Endodermal cell (in vitro differentiated cells): ENCODE results near the gene ZNF646. TPM values are rescaled to one million over a fixed set of nuclear protein-coding genes. Genes with fewer than 3 reads are reported as not detected.
A peak's percentile ranks its signal among the peaks of the same experiment; 100 is the strongest.

Experiments used
- DNase-seq: peaks from one replicate; pipeline ENCODE4 v3.0.0-alpha.2; 2017
- H3K27ac ChIP-seq: 2 replicates; pipeline ENCODE4 v1.5.1; 2013; ENCODE audit warnings: mild to moderate bottlenecking, low read depth, low read length, moderate library complexity
- H3K27me3 ChIP-seq: 2 replicates; pipeline ENCODE4 v1.6.1; 2013; ENCODE audit warnings: mild to moderate bottlenecking, low read length, moderate library complexity; ENCODE audit not compliant: insufficient read depth, control insufficient read depth, poor library complexity, severe bottlenecking
- H3K36me3 ChIP-seq: 2 replicates; pipeline ENCODE4 v1.7.0; 2013; ENCODE audit warnings: mild to moderate bottlenecking, low read length, moderate library complexity; ENCODE audit not compliant: control insufficient read depth, insufficient read depth
- H3K4me1 ChIP-seq: one replicate; pipeline ENCODE4 v1.7.0; 2013; ENCODE audit warnings: low read length; ENCODE audit not compliant: control insufficient read depth, insufficient read depth
- H3K4me3 ChIP-seq: 2 replicates; pipeline ENCODE4 v1.5.1; 2013; ENCODE audit warnings: mild to moderate bottlenecking, low read length, moderate library complexity
- H3K9ac ChIP-seq: 2 replicates; pipeline ENCODE4 v1.6.1; 2013; ENCODE audit warnings: mild to moderate bottlenecking, low read length, moderate library complexity; ENCODE audit not compliant: poor library complexity, severe bottlenecking; ENCODE audit errors: extremely low read depth
- H3K9me3 ChIP-seq: 2 replicates; pipeline ENCODE4 v1.6.1; 2013; ENCODE audit warnings: mild to moderate bottlenecking, low read length, moderate library complexity; ENCODE audit not compliant: control insufficient read depth
- H3K27ac Mint-ChIP-seq: 2 replicates; pipeline ENCODE4 v1.8.0; 2020; ENCODE audit warnings: mixed read lengths
- H3K27me3 Mint-ChIP-seq: 2 replicates; pipeline ENCODE4 v1.8.0; 2021; ENCODE audit warnings: mild to moderate bottlenecking, mixed read lengths; ENCODE audit not compliant: insufficient read depth
- H3K36me3 Mint-ChIP-seq: 2 replicates; pipeline ENCODE4 v1.8.0; 2020; ENCODE audit warnings: low read depth, mixed read lengths
- H3K4me1 Mint-ChIP-seq: 2 replicates; pipeline ENCODE4 v1.8.0; 2020; ENCODE audit warnings: mixed read lengths
- H3K4me3 Mint-ChIP-seq: 2 replicates; pipeline ENCODE4 v1.8.0; 2020; ENCODE audit warnings: mild to moderate bottlenecking, moderate library complexity, mixed read lengths
- H3K9me3 Mint-ChIP-seq: 2 replicates; pipeline ENCODE4 v1.8.0; 2020; ENCODE audit warnings: mild to moderate bottlenecking, mixed read lengths
- WGBS, 2 experiments: methylation state at CpG; one replicate each; pipeline versions ENCODE4 v1.1.5 to v1.1.7; 2013; ENCODE audit warnings: missing lambda C conversion rate in 2 of 2, mixed read lengths in 1 of 2; ENCODE audit not compliant: insufficient coverage in 1 of 2, insufficient read length in 1 of 2; 5-methylcytosine and 5-hydroxymethylcytosine counted together
- long read RNA-seq, 4 experiments: library from polyadenylated mRNA in 2 of 4; library from RNA in 1 of 4; library from capped mRNA in 1 of 4; stranded (forward) in 3 of 4; unstranded in 1 of 4; transcript quantifications; one replicate each; pipeline ENCODE4 v2.0.0, GENCODE V29; 2020 to 2021; ENCODE audit warnings: inconsistent platforms in 1 of 4
- polyA plus RNA-seq, 2 experiments: library from polyadenylated mRNA; stranded (reverse); fragments of 50-300 nt; gene quantifications; one replicate each; pipeline ENCODE4 v1.2.3, GENCODE V29; 2013
- total RNA-seq, 2 donors: library from RNA; stranded (reverse); fragmentation: NEBNext Ultra II Directional in 1 of 2; extraction: Animal tissue kit (Norgen Biotek cat#: 25700) in 1 of 2; gene quantifications; 2 replicates in 1 of 2; 3 replicates in 1 of 2; pipeline ENCODE4 v1.2.1, GENCODE V29; 2021
- TF ChIP-seq, protein P1 (sequence below): fragments of 200-600 bp; sonication (generic); conservative IDR thresholded peaks from 2 replicates; pipeline ENCODE4 v1.5.0; 2021; ENCODE audit warnings: antibody characterized with exemption, mild to moderate bottlenecking

ZNF646 gene, protein sequence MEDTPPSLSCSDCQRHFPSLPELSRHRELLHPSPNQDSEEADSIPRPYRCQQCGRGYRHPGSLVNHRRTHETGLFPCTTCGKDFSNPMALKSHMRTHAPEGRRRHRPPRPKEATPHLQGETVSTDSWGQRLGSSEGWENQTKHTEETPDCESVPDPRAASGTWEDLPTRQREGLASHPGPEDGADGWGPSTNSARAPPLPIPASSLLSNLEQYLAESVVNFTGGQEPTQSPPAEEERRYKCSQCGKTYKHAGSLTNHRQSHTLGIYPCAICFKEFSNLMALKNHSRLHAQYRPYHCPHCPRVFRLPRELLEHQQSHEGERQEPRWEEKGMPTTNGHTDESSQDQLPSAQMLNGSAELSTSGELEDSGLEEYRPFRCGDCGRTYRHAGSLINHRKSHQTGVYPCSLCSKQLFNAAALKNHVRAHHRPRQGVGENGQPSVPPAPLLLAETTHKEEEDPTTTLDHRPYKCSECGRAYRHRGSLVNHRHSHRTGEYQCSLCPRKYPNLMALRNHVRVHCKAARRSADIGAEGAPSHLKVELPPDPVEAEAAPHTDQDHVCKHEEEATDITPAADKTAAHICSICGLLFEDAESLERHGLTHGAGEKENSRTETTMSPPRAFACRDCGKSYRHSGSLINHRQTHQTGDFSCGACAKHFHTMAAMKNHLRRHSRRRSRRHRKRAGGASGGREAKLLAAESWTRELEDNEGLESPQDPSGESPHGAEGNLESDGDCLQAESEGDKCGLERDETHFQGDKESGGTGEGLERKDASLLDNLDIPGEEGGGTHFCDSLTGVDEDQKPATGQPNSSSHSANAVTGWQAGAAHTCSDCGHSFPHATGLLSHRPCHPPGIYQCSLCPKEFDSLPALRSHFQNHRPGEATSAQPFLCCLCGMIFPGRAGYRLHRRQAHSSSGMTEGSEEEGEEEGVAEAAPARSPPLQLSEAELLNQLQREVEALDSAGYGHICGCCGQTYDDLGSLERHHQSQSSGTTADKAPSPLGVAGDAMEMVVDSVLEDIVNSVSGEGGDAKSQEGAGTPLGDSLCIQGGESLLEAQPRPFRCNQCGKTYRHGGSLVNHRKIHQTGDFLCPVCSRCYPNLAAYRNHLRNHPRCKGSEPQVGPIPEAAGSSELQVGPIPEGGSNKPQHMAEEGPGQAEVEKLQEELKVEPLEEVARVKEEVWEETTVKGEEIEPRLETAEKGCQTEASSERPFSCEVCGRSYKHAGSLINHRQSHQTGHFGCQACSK (N-terminal part only)
- total RNA-seq, result 10 to 100 TPM; 24.9 to 29.2 TPM
- polyA plus RNA-seq (2013, experiment 1 of 2), result 16.2 TPM
- polyA plus RNA-seq (2013, experiment 2 of 2), result 15.9 TPM
- long read RNA-seq, experiment 1, full-length matches to known transcripts, result 7 of 11 reads
- long read RNA-seq, experiment 1, partial matches to known transcripts, result 3 of 11 reads
- long read RNA-seq, experiment 1, other reads (novel, unspliced or antisense), result 1 of 11 reads
- long read RNA-seq, experiment 2, full-length matches to known transcripts, result 11 of 15 reads
- long read RNA-seq, experiment 2, partial matches to known transcripts, result 3 of 15 reads
- long read RNA-seq, experiment 2, other reads (novel, unspliced or antisense), result 1 of 15 reads
- long read RNA-seq, experiment 3, full-length matches to known transcripts, result 2 of 7 reads
- long read RNA-seq, experiment 3, partial matches to known transcripts, result 5 of 7 reads
- long read RNA-seq, experiment 3, other reads (novel, unspliced or antisense), result 0 of 7 reads
- long read RNA-seq, experiment 4, full-length matches to known transcripts, result 1 of 2 reads
- long read RNA-seq, experiment 4, partial matches to known transcripts, result 0 of 2 reads
- long read RNA-seq, experiment 4, other reads (novel, unspliced or antisense), result 1 of 2 reads

DNA sequence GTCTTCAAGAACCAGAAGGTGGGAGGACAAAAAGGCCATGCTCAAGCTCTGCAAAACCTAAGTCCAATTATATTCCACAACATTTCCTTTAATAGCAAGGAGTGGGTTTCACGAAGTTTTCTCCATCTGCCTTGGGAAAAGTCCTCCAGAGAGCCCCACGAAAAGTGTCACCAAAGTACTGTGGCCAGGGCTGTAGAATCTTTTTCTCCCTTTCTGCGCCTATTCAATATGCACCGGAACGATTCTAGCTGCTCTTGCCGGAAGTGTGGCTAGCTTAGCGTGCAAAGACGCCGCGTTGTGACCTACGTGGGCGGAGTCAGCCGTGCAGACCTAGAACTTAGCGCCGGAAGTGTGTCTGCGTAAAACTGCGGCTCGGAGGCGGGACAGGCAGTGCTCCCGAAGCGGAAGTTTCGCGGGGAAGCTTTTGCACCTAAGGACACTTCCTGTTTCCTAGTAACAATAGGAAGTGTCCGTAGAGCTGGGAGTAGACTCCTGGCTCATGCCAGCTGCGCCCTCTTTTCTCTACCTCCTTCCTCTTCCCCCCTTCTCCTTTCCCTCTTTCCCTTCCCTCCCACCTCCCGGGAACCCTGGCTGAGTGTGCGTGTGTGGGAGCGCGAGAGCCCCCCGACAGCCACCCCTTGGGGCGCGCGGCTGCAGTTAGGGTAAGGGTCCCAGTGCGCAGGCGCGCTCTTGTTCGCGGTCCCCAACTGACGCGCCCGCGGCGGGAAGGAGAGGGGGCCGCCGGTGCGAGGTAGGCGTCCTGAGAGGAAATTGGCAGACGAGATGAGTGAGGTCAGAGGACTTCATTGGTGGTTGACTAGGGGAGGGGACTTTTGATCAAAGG lies at the start of gene ZNF646, which contains the start of gene ZNF668:
ZNF646 (plus strand) TSS at position 453 of the 844 bp plus-strand sequence. CDS start 1,903 bp downstream, outside the sequence.
ZNF668 (minus strand) TSS at position 271 of the 844 bp plus-strand sequence. CDS start 9,781 bp downstream, outside the sequence.
- H3K36me3 Mint-ChIP-seq, result peaks cover 25% of the 10 kb centered on the region
- TF ChIP-seq, protein P1, sequence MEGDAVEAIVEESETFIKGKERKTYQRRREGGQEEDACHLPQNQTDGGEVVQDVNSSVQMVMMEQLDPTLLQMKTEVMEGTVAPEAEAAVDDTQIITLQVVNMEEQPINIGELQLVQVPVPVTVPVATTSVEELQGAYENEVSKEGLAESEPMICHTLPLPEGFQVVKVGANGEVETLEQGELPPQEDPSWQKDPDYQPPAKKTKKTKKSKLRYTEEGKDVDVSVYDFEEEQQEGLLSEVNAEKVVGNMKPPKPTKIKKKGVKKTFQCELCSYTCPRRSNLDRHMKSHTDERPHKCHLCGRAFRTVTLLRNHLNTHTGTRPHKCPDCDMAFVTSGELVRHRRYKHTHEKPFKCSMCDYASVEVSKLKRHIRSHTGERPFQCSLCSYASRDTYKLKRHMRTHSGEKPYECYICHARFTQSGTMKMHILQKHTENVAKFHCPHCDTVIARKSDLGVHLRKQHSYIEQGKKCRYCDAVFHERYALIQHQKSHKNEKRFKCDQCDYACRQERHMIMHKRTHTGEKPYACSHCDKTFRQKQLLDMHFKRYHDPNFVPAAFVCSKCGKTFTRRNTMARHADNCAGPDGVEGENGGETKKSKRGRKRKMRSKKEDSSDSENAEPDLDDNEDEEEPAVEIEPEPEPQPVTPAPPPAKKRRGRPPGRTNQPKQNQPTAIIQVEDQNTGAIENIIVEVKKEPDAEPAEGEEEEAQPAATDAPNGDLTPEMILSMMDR, result no peak
- peak; percentile 99 for DNase-seq
- Histone ChIP-seq H3K9ac (peak within 1 kb of the TSS; percentile 93), H3K4me1 (no peaks in the 10 kb centered on the region), H3K36me3 (peaks cover 29% of the 10 kb centered on the region), H3K4me3 (peak within 1 kb of the TSS; percentile 94), H3K9me3 (no peaks in the 10 kb centered on the region), H3K27me3 (no peaks in the 10 kb centered on the region), H3K27ac (peak within 1 kb of the TSS; percentile 95)
- H3K27me3 Mint-ChIP-seq, result no peaks in the 10 kb centered on the region
- peaks cover 17% of the 10 kb centered on the region for H3K4me1 Mint-ChIP-seq
- H3K4me3 Mint-ChIP-seq, result peak within 1 kb of the TSS; percentile 90
- peak within 1 kb of the TSS; percentile 98 for H3K27ac Mint-ChIP-seq
- 0% methylated on average over 31 to 48 of the region's 48 CpGs for WGBS, 2 experiments
- H3K9me3 Mint-ChIP-seq, result no peaks in the 10 kb centered on the region

DNA sequence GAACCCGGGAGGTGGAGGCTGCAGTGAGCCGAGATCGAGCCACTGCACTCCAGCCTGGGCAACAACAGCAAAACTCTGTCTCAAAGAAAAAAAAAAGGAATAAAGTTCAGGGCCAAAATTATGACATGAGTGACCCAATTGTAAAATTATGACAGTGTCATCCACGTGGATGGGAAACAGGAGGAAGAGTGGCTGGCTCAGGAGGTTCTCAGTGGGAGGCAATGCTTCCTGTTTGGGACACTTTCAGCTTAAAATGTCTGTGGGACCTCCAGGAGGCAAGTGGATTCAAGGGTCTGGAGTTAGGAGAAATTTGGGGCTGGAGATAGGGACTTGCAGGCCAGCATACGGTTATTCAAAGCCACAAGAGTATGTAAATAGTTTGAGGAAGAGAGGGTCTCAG lies 48.9 kb upstream of the ZNF646 start:
- DNase-seq, result no peak
- Mint-ChIP-seq H3K27me3 (peaks cover under 1% of the 10 kb centered on the region), H3K9me3 (no peaks in the 10 kb centered on the region), H3K4me1 (no peaks in the 10 kb centered on the region), H3K36me3 (no peaks in the 10 kb centered on the region), H3K27ac (no peak overlapping the region), H3K4me3 (no peak overlapping the region)
- TF ChIP-seq, protein P1, result no peak
- Histone ChIP-seq H3K27ac (no peak overlapping the region), H3K4me1 (peaks cover 3% of the 10 kb centered on the region), H3K4me3 (no peak overlapping the region), H3K9me3 (no peaks in the 10 kb centered on the region), H3K36me3 (no peaks in the 10 kb centered on the region), H3K9ac (no peak overlapping the region), H3K27me3 (no peaks in the 10 kb centered on the region)
- 79 to 92% methylated on average over 2 to 5 of the region's 5 CpGs for WGBS, 2 experiments
